SK-N-SH treated with all-trans-retinoic acid at 6 μM for 48 hours (cell line): ENCODE results near the gene GCH1.

Experiments used
- ARNTL ChIP-seq: fragments of 450-650 bp; formaldehyde crosslinking; IDR thresholded peaks from 2 replicates; pipeline ENCODE4 v1.5.0; 2020; ENCODE audit warnings: low read depth, mild to moderate bottlenecking, moderate library complexity, borderline replicate concordance
- CREB5 ChIP-seq: fragments of 250-450 bp; sonication (Bioruptor Pico); IDR thresholded peaks from 2 replicates; pipeline ENCODE4 v1.5.1; 2020; ENCODE audit warnings: low read depth, mild to moderate bottlenecking, moderate library complexity
- CSRNP3 ChIP-seq: fragments of 250-450 bp; sonication (Bioruptor Pico); IDR thresholded peaks from 2 replicates; pipeline ENCODE4 v1.5.1; 2021; ENCODE audit warnings: mild to moderate bottlenecking, moderate library complexity
- RARB ChIP-seq: fragments of 250-450 bp; sonication (Bioruptor Pico); IDR thresholded peaks from 2 replicates; pipeline ENCODE4 v1.8.0; 2021; ENCODE audit warnings: mild to moderate bottlenecking, moderate library complexity
- TCF4 ChIP-seq: fragments of 250-450 bp; sonication (Bioruptor Pico); IDR thresholded peaks from 2 replicates; pipeline ENCODE4 v1.8.0; 2021; ENCODE audit warnings: mild to moderate bottlenecking, moderate library complexity, borderline replicate concordance
- ZFP30 ChIP-seq: fragments of 450-650 bp; formaldehyde crosslinking; IDR thresholded peaks from 2 replicates; pipeline ENCODE4 v1.5.0; 2022; ENCODE audit warnings: mild to moderate bottlenecking, moderate library complexity
- TF ChIP-seq, protein P1 (sequence below): fragments of 250-450 bp; sonication (Bioruptor Pico); IDR thresholded peaks from 2 replicates; pipeline ENCODE4 v1.8.0; 2020; ENCODE audit warnings: mild to moderate bottlenecking, moderate library complexity, borderline replicate concordance

DNA sequence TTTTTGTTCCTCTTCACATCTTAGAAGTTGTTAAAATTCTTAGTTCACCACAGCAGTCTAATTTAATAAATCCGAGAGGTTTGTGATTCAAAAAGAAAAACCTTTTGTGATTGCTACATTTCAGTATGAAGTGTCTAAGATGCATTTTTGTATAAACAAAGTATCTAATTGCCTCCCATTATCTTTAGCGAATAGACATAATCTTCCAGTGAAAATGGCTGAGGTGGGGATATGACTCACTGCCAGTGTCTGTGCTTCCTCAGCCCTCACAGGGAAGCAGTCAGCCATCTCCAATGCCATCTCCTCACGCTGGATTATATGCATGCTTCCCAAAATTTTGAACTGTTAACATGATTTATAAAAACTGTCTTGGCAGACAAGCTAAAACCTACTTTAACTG is 7.6 kb downstream of the GCH1 start:
- TF ChIP-seq, protein P1, sequence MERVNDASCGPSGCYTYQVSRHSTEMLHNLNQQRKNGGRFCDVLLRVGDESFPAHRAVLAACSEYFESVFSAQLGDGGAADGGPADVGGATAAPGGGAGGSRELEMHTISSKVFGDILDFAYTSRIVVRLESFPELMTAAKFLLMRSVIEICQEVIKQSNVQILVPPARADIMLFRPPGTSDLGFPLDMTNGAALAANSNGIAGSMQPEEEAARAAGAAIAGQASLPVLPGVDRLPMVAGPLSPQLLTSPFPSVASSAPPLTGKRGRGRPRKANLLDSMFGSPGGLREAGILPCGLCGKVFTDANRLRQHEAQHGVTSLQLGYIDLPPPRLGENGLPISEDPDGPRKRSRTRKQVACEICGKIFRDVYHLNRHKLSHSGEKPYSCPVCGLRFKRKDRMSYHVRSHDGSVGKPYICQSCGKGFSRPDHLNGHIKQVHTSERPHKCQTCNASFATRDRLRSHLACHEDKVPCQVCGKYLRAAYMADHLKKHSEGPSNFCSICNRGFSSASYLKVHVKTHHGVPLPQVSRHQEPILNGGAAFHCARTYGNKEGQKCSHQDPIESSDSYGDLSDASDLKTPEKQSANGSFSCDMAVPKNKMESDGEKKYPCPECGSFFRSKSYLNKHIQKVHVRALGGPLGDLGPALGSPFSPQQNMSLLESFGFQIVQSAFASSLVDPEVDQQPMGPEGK (CRISPR knock-in tag): no peak
- TF ChIP-seq ZFP30 (CRISPR knock-in tag) (no peak), TCF4 (CRISPR knock-in tag) (no peak), ARNTL (CRISPR knock-in tag) (no peak), CSRNP3 (no peak), CREB5 (no peak), RARB (CRISPR knock-in tag) (no peak)
